GM19372 (cell line): Measurements from ENCODE around the gene ERN1.

Experiments used
- ATAC-seq: cut with Tn5 transposase; IDR thresholded peaks from one replicate; pipeline ENCODE4 v1.9.1; 2021; ENCODE audit warnings: mild to moderate bottlenecking, low read depth, moderate library complexity; ENCODE audit not compliant: unreplicated experiment

Gene ERN1

GRCh38 chr17:64115822-64116534 lies 14.0 kb downstream of the ERN1 start:
- no peak for ATAC-seq

GRCh38 chr17:64115043-64115698 lies 14.8 kb downstream of the ERN1 start:
- no peak for ATAC-seq

- no peak for ATAC-seq
Observed at GRCh38 chr17:64113006-64113405, 16.9 kb downstream of the ERN1 start.

GRCh38 chr17:64111831-64112230 lies 18.1 kb downstream of the ERN1 start:
- no peak for ATAC-seq

GRCh38 chr17:64110379-64111152 lies 19.4 kb downstream of the ERN1 start:
- ATAC-seq: no peak

GRCh38 chr17:64109400-64109799 lies 20.5 kb downstream of the ERN1 start:
- ATAC-seq: no peak

GRCh38 chr17:64107500-64108236 lies 22.3 kb downstream of the ERN1 start:
- no peak for ATAC-seq

- ATAC-seq: no peak
Observed at GRCh38 chr17:64106918-64107317, 23.0 kb downstream of the ERN1 start.

GRCh38 chr17:64103391-64104364 lies 26.3 kb downstream of the ERN1 start:
- ATAC-seq: no peak

- ATAC-seq: no peak
Observed at GRCh38 chr17:64102627-64103390, 27.1 kb downstream of the ERN1 start.

- no peak for ATAC-seq
Observed at GRCh38 chr17:64099543-64099942, 30.4 kb downstream of the ERN1 start.

- no peak for ATAC-seq
Observed at GRCh38 chr17:64097196-64097936, 32.6 kb downstream of the ERN1 start.

GRCh38 chr17:64096037-64096436 lies 33.9 kb downstream of the ERN1 start:
- no peak for ATAC-seq

- no peak for ATAC-seq
Observed at GRCh38 chr17:64095144-64095882, 34.6 kb downstream of the ERN1 start.

GRCh38 chr17:64094412-64094811 lies 35.5 kb downstream of the ERN1 start:
- ATAC-seq: no peak

- ATAC-seq: no peak
Observed at GRCh38 chr17:64092952-64093451, 36.9 kb downstream of the ERN1 start.

GRCh38 chr17:64092113-64092512 lies 37.8 kb downstream of the ERN1 start:
- ATAC-seq: no peak
